HG02763 (cell line): ENCODE results near the gene VWC2.
"Not testable (repeated sequence)": the region's sequence is repeated elsewhere in the genome, so short reads cannot be mapped to it uniquely, and the experiment has no call there.

ENCODE experiments used
- ATAC-seq: cut with Tn5 transposase; IDR thresholded peaks from one replicate; pipeline ENCODE4 v1.9.1; 2021; ENCODE audit warnings: mild to moderate bottlenecking, moderate library complexity; ENCODE audit not compliant: unreplicated experiment

VWC2 gene

DNA sequence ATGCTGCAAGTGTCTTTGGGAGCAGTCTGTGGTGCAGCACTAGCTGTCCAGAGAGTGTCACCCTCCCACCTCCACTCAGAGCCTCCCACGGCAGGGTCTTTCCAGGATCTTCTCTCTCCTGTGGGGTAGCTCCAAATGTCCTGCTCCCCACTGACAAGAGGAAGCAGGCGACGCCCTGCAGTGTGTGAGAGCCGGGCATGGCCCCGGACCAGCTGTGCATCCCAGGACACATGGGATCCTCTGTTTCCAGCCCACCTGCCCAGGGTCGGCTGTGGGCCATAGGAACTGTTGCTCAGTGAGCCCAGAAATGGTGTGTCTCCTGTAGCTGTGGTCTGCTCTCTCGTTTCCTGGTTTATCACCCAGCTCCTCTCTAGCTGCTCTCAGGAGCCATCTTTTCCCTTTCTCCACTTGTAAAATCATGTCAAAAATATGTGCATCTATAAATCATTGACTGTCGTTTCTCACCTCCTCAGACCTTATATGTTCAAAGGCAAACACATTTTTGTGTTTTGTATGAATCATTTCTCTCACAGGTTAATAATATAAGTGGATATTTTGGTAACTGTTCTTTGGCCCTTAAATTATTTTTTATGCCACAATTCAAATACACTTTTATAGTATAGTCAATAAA, 74.9 kb downstream of the VWC2 start:
- no peak for ATAC-seq

DNA sequence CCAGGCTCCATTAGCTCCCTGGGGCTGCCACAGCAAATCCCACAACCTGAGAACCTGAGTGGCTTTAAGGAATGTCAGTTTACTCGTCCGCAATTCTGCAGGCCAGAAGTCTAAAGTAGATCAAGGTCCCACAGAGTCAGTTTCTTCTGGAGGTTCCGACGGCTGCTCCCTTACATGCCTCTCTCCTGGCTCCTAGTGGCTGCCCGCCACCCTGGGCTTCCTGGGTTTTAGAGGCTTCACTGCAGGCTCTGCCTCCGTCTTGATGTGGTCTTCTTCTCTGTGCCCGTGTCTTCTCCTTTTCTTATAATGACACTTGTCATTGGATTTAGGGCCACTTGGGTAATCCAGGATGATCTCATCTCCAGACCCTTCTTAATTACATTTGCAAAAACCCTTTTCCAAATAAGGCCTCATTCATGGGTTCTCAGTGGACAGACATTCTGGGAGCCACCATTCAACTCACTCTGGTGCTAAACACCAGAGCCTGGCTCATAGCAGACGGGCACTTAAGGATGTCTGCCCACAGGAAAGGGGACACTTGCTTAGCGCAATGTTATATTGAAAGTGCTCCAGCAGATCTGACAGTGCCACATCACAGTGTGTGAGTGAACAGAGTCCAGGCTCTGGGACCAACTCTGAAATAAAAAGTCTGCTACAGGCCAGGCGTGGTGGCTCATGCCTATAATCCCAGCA, 77.6 kb downstream of the VWC2 start:
- ATAC-seq: no peak

DNA sequence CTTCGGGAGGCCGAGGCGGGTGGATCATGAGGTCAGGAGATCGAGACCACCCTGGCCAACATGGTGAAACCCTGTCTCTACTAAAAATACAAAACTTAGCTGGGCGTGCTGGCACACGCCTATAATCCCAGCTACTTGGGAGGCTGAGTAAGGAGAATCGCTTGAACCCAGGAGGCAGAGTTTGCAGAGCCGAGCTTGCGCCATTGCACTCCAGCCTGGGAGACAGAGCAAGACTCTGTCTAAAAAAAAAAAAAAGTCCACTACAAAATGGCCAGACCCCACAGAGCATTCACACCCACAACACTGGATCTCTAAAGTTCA, 78.1 kb downstream of the VWC2 start:
- ATAC-seq: not testable (repeated sequence)

DNA sequence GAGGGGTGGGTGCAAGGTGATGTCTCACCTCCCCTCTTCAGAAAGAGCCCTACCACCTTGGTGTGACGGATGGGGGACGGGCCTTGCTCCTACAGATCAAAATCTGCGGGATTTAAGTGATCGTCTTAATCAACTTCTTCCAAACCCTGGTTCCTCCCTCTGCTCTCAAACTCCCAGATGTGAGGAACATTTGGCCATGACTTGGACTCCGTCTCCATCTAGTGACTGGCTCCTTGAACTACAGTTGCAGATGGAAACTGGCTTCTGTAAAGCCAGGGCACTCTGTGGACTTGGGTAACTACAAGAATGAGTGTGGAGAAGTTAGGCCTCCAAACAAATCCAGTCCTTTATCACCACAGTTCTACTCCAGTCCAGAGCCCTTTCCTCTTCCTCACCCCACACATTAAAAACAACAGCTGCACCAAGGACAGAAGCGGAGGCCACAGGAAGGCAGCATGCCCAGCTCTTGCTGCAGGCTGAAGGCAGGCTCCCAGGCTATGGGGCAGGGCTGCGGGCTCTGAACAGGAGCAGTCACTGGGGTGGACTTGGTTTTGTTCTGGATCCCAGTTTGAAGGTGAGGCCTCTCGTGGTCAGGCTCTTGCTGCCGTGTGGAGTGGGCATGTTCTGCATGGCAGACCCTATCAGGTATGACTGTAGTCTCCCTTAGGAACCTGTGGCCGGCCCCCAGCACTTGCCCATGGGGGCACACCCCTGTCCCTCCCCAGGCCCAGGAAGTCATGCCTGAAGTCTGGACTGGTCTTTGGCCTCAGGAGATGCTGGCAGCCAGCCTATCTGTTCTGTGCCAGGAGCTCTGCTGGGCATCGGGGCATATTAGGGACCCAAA, 79.4 kb downstream of the VWC2 start:
- ATAC-seq: peak; percentile 72

DNA sequence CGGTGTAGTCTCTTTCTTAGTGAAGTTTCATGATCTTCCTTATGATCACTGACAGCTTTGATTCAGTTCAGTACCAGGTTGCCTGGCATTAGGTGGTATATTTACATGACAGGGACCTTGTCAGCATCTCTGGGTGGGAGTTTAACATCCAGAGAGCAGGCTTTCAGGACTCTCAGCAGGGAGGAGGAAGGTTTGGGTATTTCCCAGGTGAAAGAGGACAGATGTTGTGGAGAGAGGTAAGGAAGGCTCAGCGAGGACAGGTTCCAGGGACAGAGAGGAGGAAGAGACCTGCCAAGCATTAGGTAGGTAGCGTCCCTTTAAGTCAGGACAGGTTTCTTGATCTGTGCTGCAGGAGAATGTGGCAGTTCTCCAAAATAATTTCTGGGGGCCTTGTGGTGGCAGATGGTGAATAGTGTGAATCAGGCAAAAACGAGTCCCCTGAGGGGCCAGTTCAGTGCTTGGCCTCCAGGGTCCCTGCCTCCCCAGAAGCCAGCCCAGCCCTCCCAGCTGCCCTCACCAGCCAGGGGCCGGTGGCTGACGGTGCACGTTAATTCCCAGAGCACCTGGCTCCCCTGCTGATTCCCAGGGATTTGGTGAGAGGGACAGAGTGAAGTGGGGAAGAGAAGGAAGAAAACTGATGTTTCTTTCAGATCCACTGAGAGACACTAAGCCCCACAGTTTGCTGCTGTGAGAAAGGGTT, 82.0 kb downstream of the VWC2 start:
- no peak for ATAC-seq

DNA sequence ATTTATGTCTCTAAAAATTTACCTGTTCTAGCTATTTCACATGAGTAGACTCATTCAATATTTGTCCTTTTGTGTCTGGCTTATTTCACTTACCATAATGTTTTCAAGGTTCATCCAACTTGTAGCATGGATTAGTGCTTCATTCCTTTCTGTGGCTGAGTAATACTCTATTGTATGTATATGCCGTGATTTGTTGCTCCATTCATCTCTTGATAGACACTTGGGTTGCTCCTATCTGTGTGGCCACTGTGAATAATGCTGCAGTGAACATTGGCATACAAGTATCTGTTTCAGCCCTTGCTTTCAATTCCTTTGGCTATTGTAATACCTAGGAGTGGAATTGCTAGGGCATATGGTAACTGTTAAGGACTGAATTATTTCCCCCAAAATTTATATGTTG, 86.9 kb downstream of the VWC2 start:
- no peak for ATAC-seq

DNA sequence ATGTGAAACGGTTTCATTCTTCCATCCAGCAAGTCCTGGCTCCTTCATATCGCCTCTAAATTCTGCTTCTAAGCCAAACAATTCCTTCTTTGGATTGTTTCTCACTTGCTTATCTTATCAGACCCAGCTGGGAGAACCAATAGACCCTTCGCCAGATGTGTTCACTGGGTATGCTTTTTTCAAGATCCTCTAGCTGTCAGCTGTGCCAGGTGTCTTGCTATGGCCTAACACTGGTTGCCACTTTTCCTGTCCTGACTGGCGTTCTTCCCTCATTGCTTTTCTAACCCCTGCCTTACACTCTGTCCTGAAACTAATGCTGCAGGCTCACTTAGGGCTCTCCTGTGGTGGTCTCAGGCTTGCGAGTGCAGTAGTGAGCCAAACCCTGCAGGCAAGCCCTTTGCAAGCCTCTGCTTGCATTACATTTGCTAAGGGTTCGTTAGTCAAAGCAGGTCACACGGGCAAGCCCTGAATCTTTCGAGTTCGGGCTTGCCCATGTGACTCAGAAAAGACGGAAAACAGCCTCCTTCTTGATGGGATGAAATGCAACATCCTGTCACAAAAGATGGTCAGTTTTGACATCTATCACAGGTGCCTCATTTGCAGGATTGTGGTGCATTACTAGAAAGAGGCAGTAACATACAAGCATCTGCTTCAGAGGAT, 92.8 kb downstream of the VWC2 start:
- ATAC-seq: no peak

DNA sequence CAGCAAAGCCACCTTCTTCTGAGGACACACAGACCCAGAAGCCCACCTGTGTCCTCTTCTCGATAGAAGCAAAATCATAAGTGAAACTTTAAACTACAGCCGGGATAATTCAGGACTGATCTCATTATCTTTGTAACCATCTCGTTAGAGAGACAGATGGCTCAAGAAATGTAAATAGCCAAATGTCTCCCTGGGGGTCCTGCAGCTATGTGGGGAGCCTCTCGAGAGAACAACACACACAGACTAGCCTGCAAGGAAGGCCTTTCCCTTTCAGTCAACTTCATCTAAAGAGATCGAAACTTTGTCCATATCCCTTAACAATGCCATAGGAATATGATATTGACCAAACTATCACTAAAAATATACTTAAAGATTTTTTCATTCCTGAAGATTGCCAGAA, 93.5 kb downstream of the VWC2 start:
- ATAC-seq: no peak

DNA sequence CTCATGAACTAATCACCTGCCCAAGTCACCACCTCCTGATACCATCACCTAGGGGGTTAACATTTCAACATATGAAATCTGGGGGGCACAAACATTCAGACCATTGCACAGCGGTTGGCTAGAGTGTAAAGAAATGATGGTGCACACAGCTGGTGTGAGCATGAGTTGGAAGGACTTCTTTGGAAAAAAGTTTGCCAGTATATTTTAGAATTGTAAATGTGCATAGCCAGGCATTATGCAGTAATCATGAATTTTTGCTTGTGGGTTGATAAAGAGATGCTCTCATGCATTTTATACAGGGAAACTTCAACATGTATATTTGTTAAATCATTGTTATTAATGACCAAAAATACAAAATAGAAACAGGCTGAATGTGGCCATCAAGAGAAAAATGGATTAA, 100.0 kb downstream of the VWC2 start:
- no peak for ATAC-seq

DNA sequence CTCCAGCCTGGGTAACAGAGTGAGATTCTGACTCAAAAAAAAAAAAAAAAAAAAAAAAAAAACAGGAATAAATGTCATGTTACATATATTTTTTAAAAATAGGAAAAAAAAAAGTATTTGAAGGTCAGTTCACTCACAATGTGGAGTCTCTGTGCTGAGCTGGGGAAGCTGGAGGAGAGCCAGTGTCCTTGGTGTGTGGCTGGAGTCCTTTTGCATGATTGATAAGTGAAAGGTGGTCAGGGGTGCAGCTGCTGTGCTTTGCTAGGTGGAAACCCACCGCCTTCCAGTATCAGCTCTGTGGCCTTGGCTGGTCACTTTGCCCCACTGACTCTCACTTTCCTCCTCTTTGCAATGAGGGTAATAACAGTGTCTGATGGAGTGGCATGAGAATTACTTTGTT, 101.9 kb downstream of the VWC2 start:
- no peak for ATAC-seq

DNA sequence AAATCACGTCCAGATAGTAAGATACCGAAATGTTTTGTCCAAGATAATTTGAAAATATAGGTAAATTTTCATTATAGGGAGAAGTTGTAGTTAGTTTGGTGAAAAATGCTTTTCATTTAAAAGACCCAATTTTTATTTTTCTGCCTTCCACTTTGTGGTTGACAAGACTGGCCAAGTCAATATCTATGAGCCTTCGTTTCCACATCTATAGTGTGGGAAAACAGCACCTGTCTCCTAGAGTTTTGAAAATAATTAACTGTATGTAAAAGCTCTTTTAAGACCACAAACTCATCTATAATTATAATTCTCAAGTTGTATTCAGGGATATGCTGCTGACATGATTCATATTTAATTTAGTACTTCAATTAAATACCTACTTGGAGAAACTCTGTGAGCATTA, 102.8 kb downstream of the VWC2 start:
- ATAC-seq: no peak

DNA sequence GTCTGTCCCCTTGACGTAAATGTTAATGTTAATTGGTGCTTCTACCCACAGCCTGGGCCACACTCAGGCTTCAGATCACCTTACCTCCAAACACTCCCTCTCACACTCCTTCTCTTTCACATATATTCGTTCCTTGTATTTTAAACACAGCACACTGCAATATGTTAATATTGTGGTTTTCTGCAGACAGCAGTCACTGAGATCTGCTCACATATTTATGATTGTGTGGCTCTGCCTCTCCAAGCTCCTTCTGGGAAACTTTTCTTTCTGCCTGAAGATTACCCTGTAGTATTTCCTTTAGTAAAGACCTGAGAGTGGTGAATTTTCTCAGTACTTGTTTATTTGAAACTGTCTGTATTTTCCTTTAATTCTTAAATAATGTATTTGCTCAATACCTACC, 104.7 kb downstream of the VWC2 start:
- no peak for ATAC-seq

DNA sequence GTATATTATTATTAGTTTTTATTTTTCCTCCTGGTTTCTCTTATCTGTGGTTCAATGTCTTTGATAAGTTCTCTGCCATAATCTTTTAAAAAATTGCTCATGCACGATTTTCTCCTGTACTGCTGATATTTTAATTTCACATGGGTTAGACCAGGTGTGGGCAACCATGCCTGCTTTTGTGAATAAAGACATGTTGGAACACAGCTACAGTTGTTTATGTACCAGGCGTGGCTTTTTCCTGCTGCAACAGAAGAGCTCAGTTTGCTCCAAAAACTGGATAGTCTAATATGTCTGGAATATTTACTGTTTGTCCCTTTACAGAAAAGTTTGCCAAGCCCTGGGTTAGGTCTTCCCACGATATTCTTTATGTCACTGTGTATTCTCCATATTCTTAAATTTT, 105.2 kb downstream of the VWC2 start:
- ATAC-seq: no peak

DNA sequence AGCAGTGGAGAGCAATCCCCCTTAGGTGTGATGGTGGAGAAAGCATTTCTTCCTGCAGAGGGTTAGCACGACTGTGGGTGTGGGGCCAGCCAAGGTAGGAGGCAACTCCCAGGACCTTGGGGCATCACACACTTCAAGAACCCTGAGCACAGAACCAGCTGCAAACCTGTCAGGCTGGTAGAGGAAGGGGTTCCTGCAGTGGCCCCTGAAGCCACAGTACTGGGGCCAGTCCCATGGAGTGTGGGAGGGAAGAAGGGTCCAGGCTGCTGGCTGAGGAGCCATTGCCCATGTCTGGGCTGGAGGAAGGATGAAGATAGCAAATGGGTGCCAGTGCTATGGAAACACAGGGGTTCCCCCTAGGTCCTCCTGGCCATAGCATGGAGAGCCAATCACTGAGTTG, 110.5 kb downstream of the VWC2 start:
- no peak for ATAC-seq

DNA sequence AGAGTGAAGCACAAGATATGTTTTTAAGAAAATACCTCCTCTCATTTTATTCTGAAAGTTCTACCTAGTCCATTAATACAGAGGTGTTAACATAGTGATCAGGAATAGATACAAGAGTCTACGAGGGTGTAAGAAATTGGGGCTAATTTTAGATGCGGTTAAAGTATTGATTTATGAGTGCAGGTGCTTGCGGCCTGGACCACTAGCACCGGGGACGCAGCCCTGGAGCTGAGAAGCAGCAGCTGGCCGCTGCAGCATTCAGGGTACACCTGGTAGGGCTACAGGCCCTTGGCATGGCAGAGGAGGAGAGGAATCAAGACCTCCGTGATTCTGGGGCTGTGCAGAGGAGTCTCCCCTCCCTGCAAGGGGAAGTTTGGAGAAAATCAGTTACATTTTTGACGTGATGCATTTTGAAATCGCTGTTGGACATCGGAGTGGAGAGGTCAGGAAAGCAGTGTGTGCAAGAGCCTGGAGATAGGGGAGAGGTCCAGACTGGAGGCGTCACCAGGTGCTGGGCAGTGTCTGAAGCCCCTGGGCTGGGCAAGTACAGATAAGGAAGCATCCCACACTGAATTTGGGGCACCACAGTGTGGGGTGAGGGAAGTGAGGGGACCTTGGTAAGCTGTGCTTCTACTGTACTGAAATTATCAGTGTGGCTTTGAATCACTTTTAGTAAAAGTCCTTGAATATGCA, 112.3 kb downstream of the VWC2 start:
- ATAC-seq: peak; percentile 81

DNA sequence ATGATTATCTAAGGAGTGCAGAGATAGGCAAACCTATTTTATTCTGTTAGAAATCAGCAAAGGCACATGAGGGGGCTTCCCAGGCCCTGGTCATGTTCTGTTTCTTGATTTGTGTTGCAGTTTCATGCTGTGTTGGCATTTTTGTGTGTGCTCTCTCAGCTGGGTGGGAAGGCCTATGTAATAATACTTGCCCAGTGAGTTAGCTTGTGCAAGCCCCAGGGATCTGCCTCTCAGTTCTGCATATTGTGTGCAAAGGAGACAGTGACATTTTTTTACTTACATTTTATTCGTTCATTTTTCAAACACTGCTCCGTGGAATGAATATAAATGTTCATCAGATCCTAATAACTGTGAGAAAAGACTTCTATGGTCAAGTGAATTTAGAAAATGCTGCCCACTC, 119.0 kb downstream of the VWC2 start:
- ATAC-seq: no peak

DNA sequence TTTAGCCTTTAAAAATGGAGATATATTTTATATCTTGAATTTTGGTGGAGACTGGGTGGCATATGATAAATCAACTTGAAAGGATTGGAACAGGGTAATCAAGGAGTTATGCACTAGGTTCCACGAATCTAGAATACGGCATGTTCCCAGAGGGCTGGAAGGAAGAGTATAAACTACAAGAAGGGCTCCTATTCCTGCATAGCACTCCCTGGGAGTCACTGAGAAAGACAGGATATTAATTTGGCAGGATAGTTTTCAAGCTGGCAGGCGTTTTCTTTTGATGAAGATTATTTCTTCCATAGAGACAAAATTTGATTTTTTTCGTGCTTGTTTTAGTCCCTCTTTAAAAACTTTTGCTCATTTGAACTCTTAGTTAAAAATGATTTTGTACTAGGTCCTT, 119.7 kb downstream of the VWC2 start:
- ATAC-seq: no peak

DNA sequence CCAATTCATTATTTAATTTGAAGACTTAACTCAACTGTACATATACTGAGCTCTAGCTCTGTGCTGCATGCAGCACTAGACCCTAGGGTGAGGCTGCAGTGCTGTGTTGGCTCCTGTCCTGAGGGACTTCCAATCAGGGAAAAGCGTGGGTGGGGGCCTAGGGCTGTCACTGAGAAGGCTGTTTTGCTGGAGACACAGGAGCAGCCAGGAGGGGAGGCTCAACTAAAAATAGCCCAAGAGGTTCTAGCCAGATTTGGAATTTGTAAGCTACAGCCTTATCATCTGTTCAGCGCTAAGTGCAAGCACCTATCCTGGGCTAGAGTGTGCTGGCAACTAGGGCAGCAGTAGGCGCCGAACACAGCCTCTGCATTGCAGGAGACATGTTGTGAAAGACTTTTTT, 121.1 kb downstream of the VWC2 start:
- ATAC-seq: no peak

DNA sequence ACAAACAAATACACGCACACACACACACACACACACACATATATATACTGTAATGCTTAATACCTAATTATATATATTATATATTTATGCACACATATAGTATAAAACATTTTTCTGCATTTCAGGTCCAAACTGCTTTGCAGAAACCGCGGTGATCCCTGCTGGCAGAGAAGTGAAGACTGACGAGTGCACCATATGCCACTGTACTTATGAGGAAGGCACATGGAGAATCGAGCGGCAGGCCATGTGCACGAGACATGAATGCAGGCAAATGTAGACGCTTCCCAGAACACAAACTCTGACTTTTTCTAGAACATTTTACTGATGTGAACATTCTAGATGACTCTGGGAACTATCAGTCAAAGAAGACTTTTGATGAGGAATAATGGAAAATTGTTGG, 138.5 kb downstream of the VWC2 start:
- ATAC-seq: no peak

DNA sequence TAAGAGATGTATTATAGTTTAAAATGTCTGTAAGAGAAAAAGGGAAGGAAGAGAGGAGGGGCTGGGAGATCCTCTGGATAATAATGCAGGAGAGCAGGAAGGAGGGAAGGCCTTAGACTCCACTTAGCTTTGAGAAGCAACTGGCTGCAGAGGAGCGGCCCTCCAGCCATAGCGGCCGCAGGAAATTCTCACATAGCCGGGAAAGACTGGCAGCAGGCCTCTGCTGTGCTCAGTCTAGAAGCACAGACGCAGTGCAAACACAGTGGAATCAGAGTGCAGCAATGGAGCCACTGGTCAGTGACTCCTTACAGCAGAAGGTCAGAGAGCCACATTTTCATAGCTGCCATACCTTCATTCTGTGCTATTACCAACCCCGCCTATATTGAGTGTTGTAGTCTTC, 153.3 kb downstream of the VWC2 start:
- ATAC-seq: no peak

DNA sequence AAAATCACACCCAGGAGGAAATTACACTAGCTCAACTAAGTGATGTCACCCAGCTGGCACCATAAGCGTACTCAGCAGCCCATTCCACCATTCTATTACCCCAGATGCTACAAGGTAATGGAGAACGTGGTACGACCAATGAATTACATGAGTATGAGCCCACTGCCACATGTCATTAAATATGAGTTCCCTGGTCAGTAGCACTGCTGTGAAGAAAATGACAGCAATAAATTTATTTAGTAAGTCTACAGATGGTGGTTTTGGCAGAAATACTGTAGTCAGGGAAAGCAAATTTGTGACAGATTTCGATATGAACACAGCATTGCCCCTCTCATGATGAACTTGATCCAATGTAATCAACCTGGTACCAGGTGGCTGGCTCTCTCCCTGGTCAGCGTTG, 154.2 kb downstream of the VWC2 start:
- ATAC-seq: no peak
